Fibroblast of gingiva (primary cell): ENCODE measurements around the gene ZNF598.
A peak's percentile ranks its signal among the peaks of the same experiment; 100 is the strongest.

Experiments
- DNase-seq: peaks from one replicate; pipeline ENCODE4 v3.0.0-alpha.2; 2011; ENCODE audit warnings: low read depth

The ZNF598 gene

DNA sequence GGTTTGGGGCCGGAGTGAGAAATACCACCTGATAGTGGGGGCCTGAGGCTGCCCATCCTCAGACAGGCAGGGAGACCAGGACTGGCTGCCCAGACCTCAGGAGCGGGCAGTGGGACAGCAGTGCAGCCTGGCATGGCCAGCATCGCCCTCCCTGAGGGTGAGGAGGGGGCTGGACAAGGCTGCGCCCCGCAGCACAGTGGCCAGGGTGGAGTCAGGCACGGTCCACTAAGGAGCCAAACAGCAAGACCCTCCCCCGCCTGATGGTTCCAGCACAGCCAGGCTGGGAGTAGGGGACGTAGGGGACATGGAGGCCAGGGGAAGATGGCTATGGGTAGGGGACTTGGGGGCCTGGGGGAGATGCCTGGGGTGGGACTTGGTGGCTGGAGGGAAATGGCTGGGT, 3.3 kb downstream of the ZNF598 start:
- DNase-seq = no peak

GRCh38 chr16:2005646-2006045, 4.0 kb downstream of the ZNF598 start:
- no peak for DNase-seq

GRCh38 chr16:2004795-2005517, 4.7 kb downstream of the ZNF598 start:
- no peak for DNase-seq

GRCh38 chr16:2003827-2004641, 5.6 kb downstream of the ZNF598 start:
- peak; percentile 77 for DNase-seq

DNA sequence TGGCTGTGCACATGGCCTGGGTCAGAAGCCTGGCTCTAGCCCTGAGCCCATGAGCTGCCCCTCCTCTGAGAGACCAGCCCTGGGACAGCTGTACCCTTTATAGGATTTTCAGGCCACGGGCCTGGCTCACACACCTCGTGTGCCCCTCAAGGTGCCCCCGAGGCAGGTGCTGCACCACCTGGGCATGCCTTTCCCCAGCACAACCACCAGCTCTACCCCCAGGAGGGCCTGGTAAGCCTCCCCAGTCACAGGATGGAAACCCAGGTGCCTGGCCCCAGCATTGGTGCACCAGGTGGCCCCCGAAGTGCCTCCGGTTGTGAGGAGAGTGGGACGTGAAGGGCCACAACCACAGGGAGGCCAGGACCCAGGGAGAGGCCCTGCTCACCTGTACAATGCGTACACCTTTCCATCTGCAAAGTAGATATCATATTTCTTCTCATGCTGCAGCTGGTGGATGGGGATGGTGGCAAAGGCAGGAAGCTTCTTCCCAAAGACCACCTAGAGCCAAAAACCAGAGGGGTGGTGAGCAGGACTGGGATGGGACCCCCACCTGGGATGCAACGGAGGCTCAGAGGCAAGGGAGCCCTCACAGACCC, 6.3 kb downstream of the ZNF598 start:
- DNase-seq = no peak

GRCh38 chr16:2002406-2003230, 7.0 kb downstream of the ZNF598 start:
- DNase-seq = no peak

GRCh38 chr16:2001456-2002355, 7.9 kb downstream of the ZNF598 start:
- no peak for DNase-seq

DNA sequence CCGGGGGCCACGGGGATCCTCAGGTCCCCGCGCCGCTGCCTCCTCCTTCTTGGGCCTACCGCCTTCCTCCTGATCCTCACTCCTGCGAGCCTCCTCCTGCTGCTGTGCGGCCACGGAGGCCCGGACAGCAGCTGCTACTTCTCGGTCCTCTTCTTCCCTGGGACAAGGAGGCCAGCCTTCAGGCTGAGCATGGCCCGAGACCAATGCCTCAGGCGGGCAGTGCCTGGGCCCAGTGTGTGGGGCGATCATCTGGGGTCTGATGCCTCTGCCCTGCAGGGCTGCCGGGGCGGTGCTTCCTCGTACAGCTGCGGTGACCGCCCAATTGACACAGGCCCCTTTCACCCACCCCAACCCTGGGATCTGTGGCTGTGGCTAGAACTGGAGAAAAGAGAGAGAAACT, 8.6 kb downstream of the ZNF598 start:
- DNase-seq = no peak

GRCh38 chr16:1999866-2000514, 9.6 kb downstream of the ZNF598 start:
- DNase-seq = no peak

GRCh38 chr16:1998852-1999801, 10.5 kb downstream of the ZNF598 start:
- DNase-seq = no peak

DNA sequence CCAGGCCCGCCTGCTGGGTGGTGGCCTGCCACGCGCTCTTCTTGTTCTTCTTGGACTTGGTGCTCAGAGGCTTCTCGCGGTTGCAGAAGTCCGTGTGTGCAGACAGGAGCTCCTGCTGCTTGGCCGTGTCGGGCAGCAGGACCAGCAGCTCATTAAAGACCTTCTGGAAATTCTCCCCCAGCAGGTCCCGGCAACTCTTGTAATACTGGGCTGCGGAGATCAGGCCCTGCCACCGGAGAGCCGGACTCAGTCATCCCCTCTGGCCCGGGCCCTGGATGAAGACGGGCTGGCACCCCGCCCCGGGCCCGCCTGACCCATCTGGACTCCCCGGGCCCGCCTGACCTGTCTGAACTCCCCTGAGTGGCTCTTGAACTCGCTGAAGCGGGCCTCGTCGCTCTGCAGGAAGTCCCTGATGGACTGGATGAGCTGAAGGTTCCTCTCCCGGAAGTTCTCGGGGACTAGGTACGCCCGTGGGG, 11.2 kb downstream of the ZNF598 start:
- no peak for DNase-seq

DNA sequence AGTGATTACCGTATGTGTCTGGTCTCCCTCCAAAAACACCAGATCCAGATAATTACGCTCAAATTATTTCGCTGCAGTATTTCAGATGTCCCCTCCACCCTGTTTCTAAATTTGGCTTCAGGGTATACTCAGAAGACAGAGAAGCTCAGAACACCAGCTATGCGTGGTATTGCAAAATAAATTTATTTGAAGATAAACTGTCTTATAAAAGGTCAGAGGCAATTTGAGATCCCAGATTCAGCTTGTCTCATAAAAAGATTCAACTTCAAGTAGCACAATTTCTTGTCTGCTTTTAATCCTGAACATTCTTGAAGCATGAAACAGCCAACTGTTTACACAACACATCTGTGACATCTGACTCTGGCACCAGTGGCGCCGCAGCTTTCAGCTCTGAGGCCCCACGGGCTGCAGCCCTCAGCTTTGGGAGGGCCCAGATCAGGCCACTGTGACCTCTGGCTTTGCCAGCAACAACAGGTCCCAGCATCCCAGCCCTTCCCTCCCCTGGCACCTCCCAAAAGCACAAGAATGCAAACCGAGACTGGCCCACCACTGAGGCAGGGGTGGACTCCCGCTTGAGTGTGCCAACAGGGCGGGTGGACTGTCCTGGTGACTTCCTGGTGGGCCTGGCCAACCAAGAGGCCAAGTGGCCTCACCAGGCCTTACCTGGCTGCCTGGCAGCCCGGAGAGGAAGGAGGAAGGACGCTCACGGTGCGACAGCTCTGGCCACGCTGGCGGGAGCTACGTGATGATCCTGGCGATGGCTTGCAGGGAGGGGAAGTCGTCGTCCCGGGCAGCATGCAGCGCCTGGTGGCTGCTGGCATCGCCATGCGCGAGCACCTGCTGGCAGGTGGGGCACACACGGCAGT, 11.9 kb downstream of the ZNF598 start:
- peak; percentile 87 for DNase-seq

- no peak for DNase-seq
Measured at GRCh38 chr16:1993731-1994131, 15.9 kb downstream of the ZNF598 start.

DNA sequence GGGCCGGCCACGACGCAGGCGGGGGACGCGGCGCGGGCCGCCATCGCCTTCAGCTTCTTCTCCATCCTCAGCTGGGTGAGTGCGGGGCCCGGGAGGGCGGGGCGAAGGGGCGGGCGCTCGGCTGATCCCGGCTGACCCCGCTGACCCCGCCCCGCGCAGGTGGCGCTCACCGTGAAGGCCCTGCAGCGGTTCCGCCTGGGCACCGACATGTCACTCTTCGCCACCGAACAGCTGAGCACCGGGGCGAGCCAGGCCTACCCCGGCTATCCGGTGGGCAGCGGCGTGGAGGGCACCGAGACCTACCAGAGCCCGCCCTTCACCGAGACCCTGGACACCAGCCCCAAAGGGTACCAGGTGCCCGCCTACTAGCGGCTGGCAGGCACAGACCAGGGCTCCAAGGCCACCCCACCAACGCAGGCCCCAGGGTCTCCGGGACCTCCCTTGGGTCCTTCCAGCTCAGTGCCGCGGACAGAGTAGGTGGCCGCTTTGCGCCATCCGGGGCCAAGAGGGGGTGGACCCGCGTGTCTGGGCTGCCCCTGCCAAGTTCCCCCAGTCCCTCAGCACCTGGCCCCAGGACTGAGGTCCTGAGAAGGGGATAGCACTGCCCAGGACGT, 16.8 kb downstream of the ZNF598 start:
- DNase-seq = no peak

DNA sequence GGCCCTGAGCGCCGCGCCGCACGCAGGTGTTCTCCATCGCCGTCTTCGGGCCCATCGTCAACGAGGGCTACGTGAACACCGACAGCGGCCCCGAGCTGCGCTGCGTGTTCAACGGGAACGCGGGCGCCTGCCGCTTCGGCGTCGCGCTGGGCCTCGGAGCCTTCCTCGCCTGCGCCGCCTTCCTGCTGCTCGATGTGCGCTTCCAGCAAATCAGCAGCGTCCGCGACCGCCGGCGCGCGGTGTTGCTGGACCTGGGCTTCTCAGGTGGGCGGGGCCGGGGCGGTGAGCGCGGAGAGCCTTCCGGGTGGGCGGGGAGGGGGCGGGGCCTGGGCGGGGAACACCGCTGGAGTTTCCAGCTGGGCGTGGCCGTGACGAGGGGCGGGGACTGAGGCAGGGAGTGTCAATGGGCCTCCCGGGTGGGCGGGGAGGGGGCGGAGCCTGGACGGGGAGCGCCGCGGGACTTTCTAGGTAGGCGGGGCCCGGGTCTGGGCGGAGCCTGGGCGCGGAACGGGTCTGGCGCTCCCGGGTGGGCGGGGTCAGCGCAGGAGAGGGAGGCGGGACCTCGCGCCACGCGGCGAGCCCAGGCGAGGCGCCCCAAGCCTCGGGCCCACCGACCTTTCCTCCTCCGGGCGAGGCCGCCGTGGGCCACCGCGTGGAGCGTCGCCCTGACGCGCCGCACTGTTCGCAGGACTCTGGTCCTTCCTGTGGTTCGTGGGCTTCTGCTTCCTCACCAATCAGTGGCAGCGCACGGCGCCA, 17.5 kb downstream of the ZNF598 start:
- peak; percentile 82 for DNase-seq

GRCh38 chr16:1991588-1991947, 18.1 kb downstream of the ZNF598 start:
- no peak for DNase-seq

DNA sequence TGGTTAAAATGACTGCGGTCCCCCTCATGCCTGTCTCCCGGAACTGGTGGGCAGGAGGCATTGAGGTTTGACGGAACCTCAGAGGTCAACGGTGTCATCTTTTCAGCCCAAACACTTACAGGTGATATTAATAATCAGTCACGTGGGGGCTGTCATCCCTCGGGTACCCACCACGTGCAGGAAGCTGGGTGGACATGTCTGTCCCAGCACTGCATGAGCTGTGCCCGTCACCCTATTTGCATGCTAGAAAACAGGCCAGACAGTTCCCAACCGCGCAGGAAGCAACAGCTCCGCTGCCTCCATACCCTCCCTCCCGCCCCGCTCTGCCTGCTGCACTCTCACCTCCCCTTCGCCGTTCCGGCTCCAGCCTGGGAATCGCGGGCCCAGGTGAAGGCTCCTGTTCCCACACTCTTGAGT, 18.5 kb downstream of the ZNF598 start:
- no peak for DNase-seq
